BE2C (cell line): Measurements from ENCODE around the gene SERPING1.
A peak's percentile ranks its signal among the peaks of the same experiment; 100 is the strongest.

Source experiments
- DNase-seq: peaks from one replicate; pipeline ENCODE4 v3.0.0-alpha.2; 2020
- H3K27me3 ChIP-seq: fragments of 250-450 bp; sonication (Bioruptor Pico); 2 replicates; pipeline ENCODE4 v1.5.1; 2020; ENCODE audit warnings: mild to moderate bottlenecking
- H3K36me3 ChIP-seq: fragments of 250-450 bp; sonication (Bioruptor Pico); 2 replicates; pipeline ENCODE4 v1.5.1; 2020; ENCODE audit warnings: mild to moderate bottlenecking
- H3K4me1 ChIP-seq: fragments of 250-450 bp; sonication (Bioruptor Pico); 2 replicates; pipeline ENCODE4 v1.5.1; 2020
- H3K4me3 ChIP-seq: 2 replicates; pipeline ENCODE4 v1.5.1; 2011; ENCODE audit warnings: low read depth, low read length
- H3K9me3 ChIP-seq: fragments of 250-450 bp; sonication (Bioruptor Pico); 2 replicates; pipeline ENCODE4 v1.5.1; 2020
- CTCF ChIP-seq: IDR thresholded peaks from 2 replicates; pipeline ENCODE4 v1.5.1; 2012; ENCODE audit warnings: mild to moderate bottlenecking, low read depth, low read length

Gene SERPING1

GRCh38 chr11:57616595-57616994, 19.1 kb downstream of the SERPING1 start:
- no peaks in the 10 kb centered on the region for H3K36me3 ChIP-seq
- H3K4me1 ChIP-seq, result no peaks in the 10 kb centered on the region
- no peak overlapping the region for H3K4me3 ChIP-seq
- no peaks in the 10 kb centered on the region for H3K9me3 ChIP-seq
- no peak for TF ChIP-seq CTCF
- no peak for DNase-seq
- H3K27me3 ChIP-seq, result no peaks in the 10 kb centered on the region

GRCh38 chr11:57618438-57618837, 21.0 kb downstream of the SERPING1 start:
- no peak overlapping the region for H3K4me3 ChIP-seq
- no peaks in the 10 kb centered on the region for H3K27me3 ChIP-seq
- H3K9me3 ChIP-seq, result no peaks in the 10 kb centered on the region
- TF ChIP-seq CTCF, result no peak
- H3K36me3 ChIP-seq, result no peaks in the 10 kb centered on the region
- DNase-seq, result no peak
- no peaks in the 10 kb centered on the region for H3K4me1 ChIP-seq

GRCh38 chr11:57619331-57619730, 21.8 kb downstream of the SERPING1 start:
- Histone ChIP-seq H3K36me3 (no peaks in the 10 kb centered on the region), H3K4me3 (no peak overlapping the region), H3K4me1 (no peaks in the 10 kb centered on the region), H3K9me3 (no peaks in the 10 kb centered on the region), H3K27me3 (no peaks in the 10 kb centered on the region)
- no peak for DNase-seq
- peak; percentile 33; the same call in 1 of the 2 replicates for TF ChIP-seq CTCF

- H3K36me3 ChIP-seq, result no peaks in the 10 kb centered on the region
- H3K27me3 ChIP-seq, result no peaks in the 10 kb centered on the region
- no peak for DNase-seq
- no peaks in the 10 kb centered on the region for H3K4me1 ChIP-seq
- H3K4me3 ChIP-seq, result no peak overlapping the region
- H3K9me3 ChIP-seq, result no peaks in the 10 kb centered on the region
- TF ChIP-seq CTCF, result no peak
These were observed 23.0 kb downstream of the SERPING1 start for GRCh38 chr11:57620467-57620866.

- DNase-seq, result no peak
- no peak for TF ChIP-seq CTCF
- H3K9me3 ChIP-seq, result no peaks in the 10 kb centered on the region
These were observed 24.8 kb downstream of the SERPING1 start for GRCh38 chr11:57622263-57622662.

GRCh38 chr11:57624864-57625263, 27.4 kb downstream of the SERPING1 start:
- H3K4me1 ChIP-seq, result no peaks in the 10 kb centered on the region
- no peak for DNase-seq

More at GRCh38 chr11:57622263-57622662, 24.8 kb downstream of the SERPING1 start:
- H3K4me1 ChIP-seq, result no peaks in the 10 kb centered on the region
- no peaks in the 10 kb centered on the region for H3K36me3 ChIP-seq
- no peak overlapping the region for H3K4me3 ChIP-seq
- no peaks in the 10 kb centered on the region for H3K27me3 ChIP-seq

More at GRCh38 chr11:57624864-57625263, 27.4 kb downstream of the SERPING1 start:
- Histone ChIP-seq H3K9me3 (no peaks in the 10 kb centered on the region), H3K4me3 (no peak overlapping the region), H3K27me3 (no peaks in the 10 kb centered on the region), H3K36me3 (no peaks in the 10 kb centered on the region)
- TF ChIP-seq CTCF, result no peak
